Jurkat, Clone E6-1 (cell line): Measurements from ENCODE around the gene MGST1. TPM values are rescaled to one million over a fixed set of nuclear protein-coding genes. Genes with fewer than 3 reads are reported as not detected.

ENCODE experiments used
- DNase-seq: peaks from one replicate; pipeline ENCODE4 v3.0.0-alpha.2; 2011; ENCODE audit warnings: low read depth, low spot score
- H3K4me3 ChIP-seq: 2 replicates; pipeline ENCODE4 v1.5.1; 2011; ENCODE audit warnings: mild to moderate bottlenecking, low read length, control low read depth, moderate library complexity
- polyA plus RNA-seq: library from polyadenylated mRNA; unstranded; fragments of >200 nt; gene quantifications from one replicate; pipeline ENCODE4 v1.2.1, GENCODE V29; 2012; ENCODE audit warnings: missing spikeins; ENCODE audit not compliant: insufficient read length, insufficient read depth

MGST1 gene
- not detected for polyA plus RNA-seq

GRCh38 chr12:16347391-16348298 lies at the start of gene MGST1:
Gene MGST1, plus strand, starts transcription at chr12:16347645. Its CDS starts 6,608 bp downstream, at chr12:16354253.
- no peak for DNase-seq

GRCh38 chr12:16299403-16299802 lies 48.0 kb upstream of the MGST1 start:
- DNase-seq: no peak
- H3K4me3 ChIP-seq: no peak overlapping the region

More at GRCh38 chr12:16347391-16348298, at the start of gene MGST1:
- H3K4me3 ChIP-seq: no peak within 1 kb of the TSS

- DNase-seq: no peak
- no peak overlapping the region for H3K4me3 ChIP-seq
Measured at GRCh38 chr12:16300122-16300521, 47.3 kb upstream of the MGST1 start.

GRCh38 chr12:16300736-16301135 lies 46.7 kb upstream of the MGST1 start:
- H3K4me3 ChIP-seq: no peak overlapping the region
- no peak for DNase-seq

- no peak overlapping the region for H3K4me3 ChIP-seq
- DNase-seq: no peak
Measured at GRCh38 chr12:16303939-16304338, 43.5 kb upstream of the MGST1 start.

GRCh38 chr12:16307856-16308475 lies 39.5 kb upstream of the MGST1 start:
- no peak for DNase-seq
- no peak overlapping the region for H3K4me3 ChIP-seq

GRCh38 chr12:16310934-16311333 lies 36.5 kb upstream of the MGST1 start:
- DNase-seq: no peak
- no peak overlapping the region for H3K4me3 ChIP-seq

- H3K4me3 ChIP-seq: no peak overlapping the region
- no peak for DNase-seq
Measured at GRCh38 chr12:16323010-16323409, 24.4 kb upstream of the MGST1 start.

GRCh38 chr12:16323638-16324037 lies 23.8 kb upstream of the MGST1 start:
- H3K4me3 ChIP-seq: no peak overlapping the region
- DNase-seq: no peak

- H3K4me3 ChIP-seq: no peak overlapping the region
- DNase-seq: no peak
Measured at GRCh38 chr12:16324272-16324671, 23.2 kb upstream of the MGST1 start.

GRCh38 chr12:16324772-16325171 lies 22.7 kb upstream of the MGST1 start:
- no peak for DNase-seq
- no peak overlapping the region for H3K4me3 ChIP-seq

GRCh38 chr12:16325426-16325825 lies 22.0 kb upstream of the MGST1 start:
- DNase-seq: no peak

GRCh38 chr12:16327963-16328362 lies 19.5 kb upstream of the MGST1 start:
- no peak overlapping the region for H3K4me3 ChIP-seq
- no peak for DNase-seq

More at GRCh38 chr12:16325426-16325825, 22.0 kb upstream of the MGST1 start:
- no peak overlapping the region for H3K4me3 ChIP-seq

- no peak overlapping the region for H3K4me3 ChIP-seq
- DNase-seq: no peak
Measured at GRCh38 chr12:16329594-16329993, 17.9 kb upstream of the MGST1 start.

GRCh38 chr12:16330560-16330959 lies 16.9 kb upstream of the MGST1 start:
- DNase-seq: no peak
- no peak overlapping the region for H3K4me3 ChIP-seq

GRCh38 chr12:16331998-16332397 lies 15.4 kb upstream of the MGST1 start:
- no peak overlapping the region for H3K4me3 ChIP-seq
- DNase-seq: no peak

- DNase-seq: no peak
- no peak overlapping the region for H3K4me3 ChIP-seq
Measured at GRCh38 chr12:16335838-16336237, 11.6 kb upstream of the MGST1 start.

- H3K4me3 ChIP-seq: no peak overlapping the region
- no peak for DNase-seq
Measured at GRCh38 chr12:16344269-16344668, 3.2 kb upstream of the MGST1 start.

GRCh38 chr12:16345105-16345504 lies 2.3 kb upstream of the MGST1 start:
- no peak overlapping the region for H3K4me3 ChIP-seq
- no peak for DNase-seq

- no peak for DNase-seq
- no peak overlapping the region for H3K4me3 ChIP-seq
Measured at GRCh38 chr12:16346958-16347357, 487 bp upstream of the MGST1 start.
